HL-60 (cell line): ENCODE data around the gene NEK2.

Experiments used
- POLR2AphosphoS5 ChIP-seq: IDR thresholded peaks from 2 replicates; pipeline ENCODE4 v1.6.1; 2012; ENCODE audit warnings: low read depth
- TF ChIP-seq, protein P1 (sequence below): IDR thresholded peaks from one replicate; pipeline ENCODE4 v1.5.1; 2011; ENCODE audit warnings: low read length, control low read depth, inconsistent platforms; ENCODE audit not compliant: insufficient read depth

- TF ChIP-seq, protein P1, sequence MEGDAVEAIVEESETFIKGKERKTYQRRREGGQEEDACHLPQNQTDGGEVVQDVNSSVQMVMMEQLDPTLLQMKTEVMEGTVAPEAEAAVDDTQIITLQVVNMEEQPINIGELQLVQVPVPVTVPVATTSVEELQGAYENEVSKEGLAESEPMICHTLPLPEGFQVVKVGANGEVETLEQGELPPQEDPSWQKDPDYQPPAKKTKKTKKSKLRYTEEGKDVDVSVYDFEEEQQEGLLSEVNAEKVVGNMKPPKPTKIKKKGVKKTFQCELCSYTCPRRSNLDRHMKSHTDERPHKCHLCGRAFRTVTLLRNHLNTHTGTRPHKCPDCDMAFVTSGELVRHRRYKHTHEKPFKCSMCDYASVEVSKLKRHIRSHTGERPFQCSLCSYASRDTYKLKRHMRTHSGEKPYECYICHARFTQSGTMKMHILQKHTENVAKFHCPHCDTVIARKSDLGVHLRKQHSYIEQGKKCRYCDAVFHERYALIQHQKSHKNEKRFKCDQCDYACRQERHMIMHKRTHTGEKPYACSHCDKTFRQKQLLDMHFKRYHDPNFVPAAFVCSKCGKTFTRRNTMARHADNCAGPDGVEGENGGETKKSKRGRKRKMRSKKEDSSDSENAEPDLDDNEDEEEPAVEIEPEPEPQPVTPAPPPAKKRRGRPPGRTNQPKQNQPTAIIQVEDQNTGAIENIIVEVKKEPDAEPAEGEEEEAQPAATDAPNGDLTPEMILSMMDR, result no peak
- no peak for TF ChIP-seq POLR2AphosphoS5
Observed at GRCh38 chr1:211637066-211637465, 38.4 kb downstream of the NEK2 start.
